Measurements from ENCODE around the gene SYDE2.

The SYDE2 gene

DNA sequence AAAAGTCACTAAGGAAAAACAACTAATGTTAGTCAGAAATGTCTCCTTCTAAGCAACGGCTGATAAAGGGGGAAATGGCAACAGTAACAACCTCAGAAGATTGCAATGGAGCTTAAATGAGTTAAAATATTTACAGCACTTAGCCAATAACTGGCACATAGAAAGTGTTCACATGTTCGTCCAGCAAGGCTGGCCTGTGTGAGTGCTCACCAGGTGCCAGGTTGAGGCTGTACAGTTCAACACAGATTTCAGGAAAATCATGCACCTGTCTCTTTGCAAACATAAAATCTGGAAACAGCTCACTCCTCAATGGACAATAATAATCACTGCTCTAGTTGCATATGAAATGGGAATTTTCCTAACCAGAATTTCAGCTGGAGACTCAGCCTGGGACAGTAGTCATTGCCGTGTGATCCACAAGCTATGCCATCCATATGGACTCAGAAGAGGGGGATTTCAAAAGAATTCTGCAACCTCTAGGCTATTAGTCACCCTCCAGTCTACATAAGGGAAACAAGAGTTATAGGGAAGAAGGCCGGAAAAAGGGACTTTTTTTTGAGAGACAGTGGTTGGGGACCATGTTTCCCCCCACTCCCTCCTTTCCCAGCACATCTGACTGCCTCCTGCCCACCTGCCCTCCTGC is 68.6 kb downstream of the SYDE2 start:
- no peak for DNase-seq (ENCODE audit: extremely low read depth in 1 of 2, low read depth in 1 of 2)

DNA sequence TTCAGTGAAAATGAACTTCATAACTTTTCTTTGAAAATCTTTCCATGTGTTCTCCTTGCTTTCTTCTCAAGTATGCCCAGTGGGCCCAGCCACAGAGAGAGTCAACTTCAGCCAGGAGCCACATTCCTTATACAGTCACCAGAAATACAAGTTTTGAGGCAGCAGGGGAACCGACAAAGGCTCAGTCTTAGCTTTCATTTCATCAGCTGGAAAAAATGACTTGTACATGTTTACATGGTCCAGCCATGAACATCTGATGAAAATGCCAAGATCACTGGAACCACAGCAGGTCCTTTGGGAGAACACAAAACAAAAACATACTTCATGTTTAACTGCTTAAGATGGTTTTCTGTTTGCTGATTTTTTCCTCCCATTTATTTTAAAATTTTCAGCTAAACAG is 72.5 kb downstream of the SYDE2 start:
- DNase-seq (ENCODE audit: extremely low read depth in 1 of 2, low read depth in 1 of 2) = no peak

DNA sequence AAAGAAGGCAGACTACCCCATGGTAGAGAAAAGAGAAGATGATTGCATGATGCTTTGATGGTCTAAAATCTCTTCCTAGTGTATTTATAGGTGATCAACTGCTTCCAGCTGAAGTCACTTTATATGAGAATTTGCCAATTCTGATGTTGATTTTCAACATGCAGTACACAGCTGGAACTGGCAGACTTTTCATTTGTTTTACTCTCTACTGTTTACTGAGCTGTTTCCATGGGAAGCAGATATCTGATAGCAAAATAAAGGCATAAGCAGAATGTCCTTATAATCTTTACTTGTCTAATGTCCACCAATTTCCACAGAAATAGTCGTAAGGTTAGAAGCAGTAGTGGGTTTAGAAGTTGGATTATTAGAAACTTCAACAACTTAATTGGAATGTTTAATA is 74.9 kb downstream of the SYDE2 start:
- no peak for DNase-seq (ENCODE audit: extremely low read depth in 1 of 2, low read depth in 1 of 2)

DNA sequence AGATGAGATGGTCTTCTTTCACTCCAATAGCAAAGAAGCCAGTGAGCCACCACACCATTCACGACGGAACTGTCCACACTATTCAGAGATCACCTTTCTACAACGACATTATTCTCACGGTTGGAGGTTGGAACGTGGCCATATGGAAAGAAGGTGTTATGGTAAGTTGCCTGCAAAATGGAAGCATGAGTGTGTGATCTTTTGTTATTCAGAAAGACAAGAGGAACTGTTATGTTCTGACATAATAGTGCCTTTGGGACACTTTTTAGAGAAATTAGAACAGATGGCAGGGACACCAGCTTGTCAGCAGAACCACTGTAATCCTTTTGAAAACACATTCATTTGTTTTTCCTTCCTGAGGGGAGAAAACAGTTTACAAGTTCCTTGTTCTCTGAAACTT is 76.7 kb downstream of the SYDE2 start:
- DNase-seq (ENCODE audit: extremely low read depth in 1 of 2, low read depth in 1 of 2) = no peak

DNA sequence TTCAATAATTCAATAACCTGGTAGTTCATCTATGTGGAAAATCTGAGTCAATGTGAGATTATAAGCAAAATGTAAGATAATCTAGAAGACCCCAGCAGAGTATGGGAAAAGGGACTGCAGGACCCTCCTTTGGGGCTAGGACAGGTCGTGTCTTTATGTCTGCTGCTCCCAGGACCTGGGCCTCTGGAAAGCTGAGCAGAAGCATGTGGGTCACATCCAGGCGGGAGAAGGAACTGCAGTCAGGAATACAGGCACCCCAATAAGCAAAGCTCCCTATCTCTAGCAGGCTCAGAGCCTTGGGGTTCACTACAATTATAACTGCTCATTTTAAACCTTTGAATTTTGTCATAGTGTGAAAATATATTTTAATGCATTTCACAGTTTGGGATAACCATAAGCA is 78.6 kb downstream of the SYDE2 start:
- DNase-seq (ENCODE audit: extremely low read depth in 1 of 2, low read depth in 1 of 2) = no peak

DNA sequence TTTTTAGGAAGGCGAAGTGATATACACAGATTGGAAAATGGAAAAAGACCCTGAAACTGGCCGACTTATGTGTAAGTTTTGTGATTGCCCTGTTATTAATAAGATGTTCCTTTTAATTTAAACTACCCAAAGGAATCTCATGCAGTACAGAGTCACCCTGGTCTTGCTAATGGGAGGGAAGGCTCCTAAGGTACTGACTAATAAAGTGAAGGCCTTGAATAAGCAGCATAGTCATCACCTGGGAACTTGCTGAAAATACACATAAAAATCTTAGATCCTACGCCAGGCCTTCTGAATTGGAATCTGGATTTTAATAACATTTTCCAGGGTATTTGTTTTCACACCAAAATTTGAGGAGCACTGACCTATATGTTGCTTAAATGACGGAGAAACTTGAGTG is 79.1 kb downstream of the SYDE2 start:
- DNase-seq (ENCODE audit: extremely low read depth in 1 of 2, low read depth in 1 of 2) = no peak

DNA sequence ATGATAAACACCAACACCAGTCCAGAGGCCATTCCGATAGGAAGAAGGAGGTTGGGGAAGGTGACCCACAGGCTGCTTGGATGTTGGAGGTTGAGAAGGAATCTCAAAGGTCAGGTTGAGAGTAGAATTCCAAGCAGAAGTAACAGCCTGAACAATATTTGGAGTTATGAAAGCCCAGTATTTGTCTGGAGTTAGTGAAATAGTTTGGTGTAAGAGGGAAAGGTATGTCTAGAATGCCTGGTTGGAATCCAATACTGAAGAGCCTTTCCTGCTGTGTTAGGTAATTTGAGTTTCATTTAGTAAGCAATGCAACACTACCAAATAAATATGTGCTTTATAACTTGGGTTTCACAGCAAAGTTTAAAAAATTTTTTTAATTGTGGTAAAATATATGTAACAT is 82.1 kb downstream of the SYDE2 start:
- no peak for DNase-seq (ENCODE audit: extremely low read depth in 1 of 2, low read depth in 1 of 2)

DNA sequence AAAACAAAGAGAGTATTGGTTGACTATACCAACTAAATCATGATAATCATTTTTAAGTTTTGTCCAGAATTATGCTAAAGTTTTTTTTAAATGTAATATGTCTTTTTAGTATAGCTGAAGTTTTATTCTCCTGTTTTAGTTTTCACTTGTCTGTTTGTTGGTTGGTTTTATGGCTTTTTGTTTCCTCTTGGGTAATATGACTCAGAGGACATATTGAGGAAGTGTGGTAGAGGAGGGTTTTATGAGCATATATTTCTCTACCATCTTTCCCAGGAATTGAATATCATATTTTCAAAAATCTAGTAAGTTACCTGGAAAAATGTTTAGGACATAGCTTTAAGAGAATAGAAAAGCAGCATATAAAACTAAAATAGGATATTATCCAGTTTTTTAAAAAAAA is 84.0 kb downstream of the SYDE2 start:
- DNase-seq (ENCODE audit: extremely low read depth in 1 of 2, low read depth in 1 of 2) = no peak

DNA sequence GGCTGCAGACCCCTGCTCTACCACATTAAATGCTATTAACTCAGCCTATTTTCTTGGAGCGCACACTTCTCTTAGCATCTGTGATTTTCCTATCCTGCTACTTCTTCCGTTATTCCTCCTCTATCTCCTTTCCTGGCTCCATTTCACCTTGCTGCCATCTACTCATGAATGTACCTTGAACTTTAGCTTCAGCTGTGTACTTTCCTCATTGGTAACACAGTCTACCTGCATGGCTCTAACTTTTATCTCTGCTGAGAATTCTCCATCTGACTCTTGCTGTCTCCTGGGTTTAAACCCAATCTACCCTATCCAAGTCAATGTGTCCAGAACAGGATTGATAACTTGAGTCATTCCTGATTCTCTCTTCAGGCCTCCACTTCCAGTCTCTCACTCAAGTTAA is 84.9 kb downstream of the SYDE2 start:
- DNase-seq (ENCODE audit: extremely low read depth in 1 of 2, low read depth in 1 of 2) = no peak

DNA sequence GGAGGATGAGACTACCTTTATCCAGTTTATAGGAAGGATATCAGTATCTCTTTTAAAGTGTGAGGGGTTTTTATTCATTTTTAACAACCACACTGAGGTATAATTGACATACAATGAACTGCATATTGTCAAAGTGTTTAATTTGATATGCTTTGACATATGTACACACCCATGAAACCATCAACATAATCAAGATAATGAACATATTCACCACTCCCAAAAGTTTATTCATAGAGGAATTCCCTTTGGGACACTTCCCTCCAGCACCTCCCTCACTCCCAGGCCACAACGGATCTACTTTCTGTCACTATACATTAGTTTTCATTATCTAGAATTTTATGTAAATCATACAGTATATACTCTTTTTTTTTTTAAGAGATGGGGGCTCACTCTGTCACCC is 89.1 kb downstream of the SYDE2 start:
- DNase-seq (ENCODE audit: extremely low read depth in 1 of 2, low read depth in 1 of 2) = no peak

DNA sequence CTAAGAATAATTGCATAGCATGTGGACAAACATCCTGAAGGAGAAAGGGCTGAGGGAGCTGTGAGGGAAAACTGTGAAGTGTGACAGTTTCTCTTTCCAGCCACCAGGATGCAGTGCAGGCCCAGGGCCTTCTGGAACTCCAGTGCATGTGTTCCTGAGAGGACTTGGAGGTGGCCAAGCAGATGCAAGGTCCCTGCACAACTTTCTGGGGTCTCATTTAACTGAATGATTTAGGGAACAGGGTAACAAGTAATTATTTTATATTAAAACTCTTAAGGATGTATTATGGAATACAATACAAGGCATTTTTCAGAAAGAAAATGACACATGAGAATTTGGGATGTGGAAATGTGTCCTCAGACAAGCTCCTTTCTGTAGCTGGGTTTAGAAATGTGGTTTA is 91.3 kb downstream of the SYDE2 start:
- DNase-seq (ENCODE audit: extremely low read depth in 1 of 2, low read depth in 1 of 2) = no peak

Data from activated CD8-positive, alpha-beta memory T cell treated with anti-CD3 and anti-CD28 coated beads for 1 hour (primary cell).